Prostate gland (tissue), 2 donors: ENCODE data around the gene BCL11A. TPM values are rescaled to one million over a fixed set of nuclear protein-coding genes. Genes with fewer than 3 reads are reported as not detected.

ENCODE experiments used
- DNase-seq: peaks from one replicate; pipeline ENCODE4 v3.0.0-alpha.2; 2019; ENCODE audit warnings: low spot score
- H3K27ac ChIP-seq, 2 donors: fragments of 200-600 bp; sonication (generic); 2 replicates each; pipeline ENCODE4 v1.5.1; 2017 to 2019
- H3K27me3 ChIP-seq: fragments of 200-600 bp; sonication (generic); replicated peaks from 2 replicates; pipeline ENCODE4 v1.5.1; 2019; ENCODE audit not compliant: insufficient read depth
- H3K36me3 ChIP-seq, 2 donors: fragments of 200-600 bp; sonication (generic); 1 replicate in 1 of 2; 2 replicates in 1 of 2; pipeline versions ENCODE4 v1.5.1 to v1.8.1; 2017 to 2019
- H3K4me1 ChIP-seq: fragments of 200-600 bp; sonication (generic); replicated peaks from 2 replicates; pipeline ENCODE4 v1.5.1; 2019
- H3K4me3 ChIP-seq, 2 donors: fragments of 200-600 bp; sonication (generic); 2 replicates each; pipeline ENCODE4 v1.5.1; 2017 to 2019
- H3K9me3 ChIP-seq: fragments of 200-600 bp; sonication (generic); 2 replicates; pipeline ENCODE4 v1.5.1; 2017
- CTCF ChIP-seq, 4 experiments: fragments of 200-600 bp in 2 of 4; fragments of 450-650 bp in 2 of 4; sonication (generic) in 2 of 4; IDR thresholded peaks; 1 replicate in 3 of 4; 2 replicates in 1 of 4; pipeline ENCODE4 v1.5.1; 2016 to 2019; ENCODE audit warnings: antibody characterized with exemption in 4 of 4, mild to moderate bottlenecking in 2 of 4, moderate library complexity in 2 of 4
- POLR2A ChIP-seq: fragments of 450-650 bp; IDR thresholded peaks from one replicate; pipeline ENCODE4 v1.6.1; 2016; ENCODE audit warnings: antibody characterized with exemption, mild to moderate bottlenecking
- POLR2AphosphoS5 ChIP-seq: sonication (generic); formaldehyde crosslinking; IDR thresholded peaks from one replicate; pipeline ENCODE4 v1.6.1; 2017; ENCODE audit warnings: antibody characterized with exemption
- WGBS: methylation state at CpG from one replicate; pipeline ENCODE4 v1.1.5; 2018; 5-methylcytosine and 5-hydroxymethylcytosine counted together
- intact Hi-C: fragments of 100-400 bp; cut with DNase I; formaldehyde crosslinking; loops from one replicate; pipeline ENCODE4 v1.14.2; 2022
- total RNA-seq, 2 donors: library from RNA; depleted of rRNA; stranded (reverse); fragments of >200 nt; gene quantifications; one replicate each; pipeline ENCODE4 v1.1.0, GENCODE V29; 2016

BCL11A gene
- total RNA-seq, 2 donors from 2014 or later: 14.6 to 22.2 TPM

GRCh38 chr2:60453872-60454271 is 99.6 kb downstream of the BCL11A start:
- no peak overlapping the region for H3K4me3 ChIP-seq
- no peak for DNase-seq
- H3K27me3 ChIP-seq: no peaks in the 10 kb centered on the region
- no peaks in the 10 kb centered on the region for H3K36me3 ChIP-seq
- intact Hi-C loops: no loop called here
- 87% methylated on average over 9 of the region's 9 CpGs for WGBS
- H3K27ac ChIP-seq: no peak overlapping the region
- peaks cover 4% of the 10 kb centered on the region for H3K4me1 ChIP-seq
- no peaks in the 10 kb centered on the region for H3K9me3 ChIP-seq
- TF ChIP-seq POLR2AphosphoS5 (no peak), CTCF (IDR thresholded peaks at IDR 0.05) (no peak), POLR2A (no peak)

GRCh38 chr2:60453301-60453700 is 100.2 kb downstream of the BCL11A start:
- no peak for DNase-seq
- Histone ChIP-seq H3K4me3 (no peak overlapping the region), H3K27me3 (no peaks in the 10 kb centered on the region), H3K36me3 (no peaks in the 10 kb centered on the region), H3K27ac (no peak overlapping the region), H3K9me3 (no peaks in the 10 kb centered on the region), H3K4me1 (peaks cover 4% of the 10 kb centered on the region)
- 68% methylated on average over 16 of the region's 16 CpGs for WGBS
- intact Hi-C loops: no loop called here
- TF ChIP-seq POLR2AphosphoS5 (no peak), POLR2A (no peak), CTCF (IDR thresholded peaks at IDR 0.05) (no peak)

GRCh38 chr2:60450488-60450887 is 103.0 kb downstream of the BCL11A start:
- Histone ChIP-seq H3K27ac (no peak overlapping the region), H3K4me3 (no peak overlapping the region), H3K27me3 (no peaks in the 10 kb centered on the region), H3K4me1 (no peaks in the 10 kb centered on the region), H3K9me3 (no peaks in the 10 kb centered on the region), H3K36me3 (no peaks in the 10 kb centered on the region)
- TF ChIP-seq CTCF (IDR thresholded peaks at IDR 0.05) (no peak), POLR2A (no peak), POLR2AphosphoS5 (no peak)
- WGBS: 70% methylated on average over 1 of the region's 1 CpG
- intact Hi-C loops: no loop called here
- DNase-seq: no peak

- TF ChIP-seq POLR2A (no peak), CTCF (IDR thresholded peaks at IDR 0.05) (no peak), POLR2AphosphoS5 (no peak)
- Histone ChIP-seq H3K4me1 (no peaks in the 10 kb centered on the region), H3K27ac (no peak overlapping the region), H3K4me3 (no peak overlapping the region), H3K36me3 (no peaks in the 10 kb centered on the region), H3K27me3 (no peaks in the 10 kb centered on the region), H3K9me3 (no peaks in the 10 kb centered on the region)
- WGBS: 92% methylated on average over 1 of the region's 1 CpG
- intact Hi-C loops: no loop called here
- DNase-seq: no peak
Measured at GRCh38 chr2:60447943-60448342, 105.5 kb downstream of the BCL11A start.

- no peak for DNase-seq
- H3K9me3 ChIP-seq: no peaks in the 10 kb centered on the region
- intact Hi-C loops: no loop called here
- WGBS: 97% methylated on average over 8 of the region's 8 CpGs
- no peaks in the 10 kb centered on the region for H3K36me3 ChIP-seq
- no peak overlapping the region for H3K4me3 ChIP-seq
- no peaks in the 10 kb centered on the region for H3K27me3 ChIP-seq
- no peak overlapping the region for H3K27ac ChIP-seq
- TF ChIP-seq POLR2A: no peak
- no peak for TF ChIP-seq CTCF (IDR thresholded peaks at IDR 0.05)
- TF ChIP-seq POLR2AphosphoS5: no peak
- H3K4me1 ChIP-seq: no peaks in the 10 kb centered on the region
Measured at GRCh38 chr2:60446413-60447267, 106.8 kb downstream of the BCL11A start.
